Activated B cell treated with CpG ODN at 0.5 μM for 24 hours (primary cell): Measurements from ENCODE around the gene ABCD3. TPM values are rescaled to one million over a fixed set of nuclear protein-coding genes. Genes with fewer than 3 reads are reported as not detected.

Source experiments
- ATAC-seq: fragments of 200-7000 bp; cut with Tn5 transposase; one replicate; pipeline ENCODE4 v1.10.0; 2021; ENCODE audit warnings: low read depth, mild to moderate bottlenecking, moderate library complexity
- CTCF ChIA-PET: fragments of 350-600 bp; sonication (Branson Sonifier 250); formaldehyde crosslinking; loops from one replicate; lab custom pipeline; 2021; ENCODE audit warnings: antibody characterized with exemption; lab: Charles Lee
- POLR2A ChIA-PET: fragments of 350-600 bp; sonication (Branson Sonifier 250); formaldehyde crosslinking; loops from one replicate; lab custom pipeline; 2021; ENCODE audit warnings: antibody characterized with exemption; lab: Charles Lee
- DNase-seq: peaks from one replicate; pipeline ENCODE4 v3.0.0; 2022
- H3K27ac Mint-ChIP-seq: one replicate; pipeline ENCODE4 v1.8.0; 2020; ENCODE audit warnings: mixed read lengths
- H3K27me3 Mint-ChIP-seq: one replicate; pipeline ENCODE4 v1.8.0; 2021; ENCODE audit warnings: mixed read lengths
- H3K36me3 Mint-ChIP-seq: one replicate; pipeline ENCODE4 v1.8.0; 2021; ENCODE audit warnings: low read depth, mixed read lengths
- H3K4me1 Mint-ChIP-seq: one replicate; pipeline ENCODE4 v1.8.0; 2021; ENCODE audit warnings: mixed read lengths
- H3K4me3 Mint-ChIP-seq: one replicate; pipeline ENCODE4 v1.8.0; 2020; ENCODE audit warnings: mild to moderate bottlenecking, mixed read lengths
- H3K9me3 Mint-ChIP-seq: one replicate; pipeline ENCODE4 v1.8.0; 2020; ENCODE audit warnings: mixed read lengths
- intact Hi-C: fragments of 100-400 bp; cut with micrococcal nuclease; formaldehyde crosslinking; loops from one replicate; pipeline ENCODE4 v1.15.1; 2024
- total RNA-seq: library from RNA; stranded (reverse); gene quantifications from 2 replicates; pipeline ENCODE4 v1.2.3, GENCODE V29; 2022
- TF ChIP-seq, protein P1 (sequence below): fragments of 200-600 bp; IDR thresholded peaks from one replicate; pipeline ENCODE4 v1.8.0; 2022; ENCODE audit warnings: antibody characterized with exemption, mild to moderate bottlenecking

Gene ABCD3
- total RNA-seq, 1 donor from 2014 or later = 23.2 TPM

DNA sequence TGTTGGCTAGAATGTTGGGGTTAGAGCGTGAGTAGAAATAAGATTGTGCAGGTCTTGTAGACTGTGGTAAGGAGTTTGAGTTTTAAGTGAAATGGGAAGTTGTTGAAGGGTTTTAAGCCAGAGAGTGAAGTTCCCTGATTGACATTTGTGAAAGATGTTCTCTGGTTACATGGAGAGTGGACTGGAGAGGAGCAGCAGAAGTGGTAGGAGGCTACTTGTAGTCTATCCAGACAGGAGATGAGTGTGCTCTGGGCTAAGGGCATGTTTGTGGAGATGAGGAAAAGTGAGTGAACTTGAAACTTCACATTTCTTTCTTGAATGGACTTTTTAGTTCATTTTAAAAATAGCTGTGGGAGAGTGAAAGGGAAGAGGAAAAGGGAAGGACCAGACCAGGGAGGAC, 86.4 kb downstream of the ABCD3 start:
- TF ChIP-seq, protein P1, sequence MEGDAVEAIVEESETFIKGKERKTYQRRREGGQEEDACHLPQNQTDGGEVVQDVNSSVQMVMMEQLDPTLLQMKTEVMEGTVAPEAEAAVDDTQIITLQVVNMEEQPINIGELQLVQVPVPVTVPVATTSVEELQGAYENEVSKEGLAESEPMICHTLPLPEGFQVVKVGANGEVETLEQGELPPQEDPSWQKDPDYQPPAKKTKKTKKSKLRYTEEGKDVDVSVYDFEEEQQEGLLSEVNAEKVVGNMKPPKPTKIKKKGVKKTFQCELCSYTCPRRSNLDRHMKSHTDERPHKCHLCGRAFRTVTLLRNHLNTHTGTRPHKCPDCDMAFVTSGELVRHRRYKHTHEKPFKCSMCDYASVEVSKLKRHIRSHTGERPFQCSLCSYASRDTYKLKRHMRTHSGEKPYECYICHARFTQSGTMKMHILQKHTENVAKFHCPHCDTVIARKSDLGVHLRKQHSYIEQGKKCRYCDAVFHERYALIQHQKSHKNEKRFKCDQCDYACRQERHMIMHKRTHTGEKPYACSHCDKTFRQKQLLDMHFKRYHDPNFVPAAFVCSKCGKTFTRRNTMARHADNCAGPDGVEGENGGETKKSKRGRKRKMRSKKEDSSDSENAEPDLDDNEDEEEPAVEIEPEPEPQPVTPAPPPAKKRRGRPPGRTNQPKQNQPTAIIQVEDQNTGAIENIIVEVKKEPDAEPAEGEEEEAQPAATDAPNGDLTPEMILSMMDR = no peak
- no peaks in the 10 kb centered on the region for H3K9me3 Mint-ChIP-seq
- peaks cover 54% of the 10 kb centered on the region for H3K36me3 Mint-ChIP-seq
- H3K4me3 Mint-ChIP-seq = no peak overlapping the region
- H3K27ac Mint-ChIP-seq = no peak overlapping the region
- no peak for ATAC-seq
- intact Hi-C loops = no loop called here
- POLR2A ChIA-PET = no interaction called here
- no peaks in the 10 kb centered on the region for H3K4me1 Mint-ChIP-seq
- H3K27me3 Mint-ChIP-seq = no peaks in the 10 kb centered on the region
- DNase-seq = no peak
- CTCF ChIA-PET = no interaction called here

DNA sequence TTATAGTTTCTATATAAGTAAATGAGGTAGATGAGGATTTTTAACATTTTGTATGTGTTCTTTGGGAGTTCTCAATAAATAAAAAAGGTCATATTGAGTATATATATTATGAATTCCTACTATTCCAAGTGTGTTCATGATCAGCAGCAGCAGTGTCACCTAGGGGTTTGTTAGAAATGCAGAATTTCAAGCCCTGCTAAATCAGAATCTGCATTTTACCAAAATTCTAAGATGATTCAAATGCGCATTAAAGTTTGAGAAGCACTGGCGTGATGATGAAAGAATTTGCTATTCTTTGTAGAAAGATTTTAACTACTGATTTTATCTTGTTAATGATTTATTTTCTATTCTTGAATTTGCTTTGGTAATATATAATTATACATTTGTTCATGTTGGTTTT, 94.6 kb downstream of the ABCD3 start:
- Mint-ChIP-seq H3K27ac (no peak overlapping the region), H3K4me3 (no peak overlapping the region), H3K36me3 (peaks cover 37% of the 10 kb centered on the region), H3K4me1 (no peaks in the 10 kb centered on the region), H3K27me3 (no peaks in the 10 kb centered on the region), H3K9me3 (no peaks in the 10 kb centered on the region)
- ChIA-PET POLR2A (no interaction called here), CTCF (interaction anchor here (1.2 to 6.3 kb wide), 2 partner anchors 31 to 293 kb away, joined by 4 to 39 read pairs; no protein-coding TSS in a partner anchor)
- intact Hi-C loops = no loop called here
- ATAC-seq (no peak), DNase-seq (no peak)
- TF ChIP-seq, protein P1 = no peak

DNA sequence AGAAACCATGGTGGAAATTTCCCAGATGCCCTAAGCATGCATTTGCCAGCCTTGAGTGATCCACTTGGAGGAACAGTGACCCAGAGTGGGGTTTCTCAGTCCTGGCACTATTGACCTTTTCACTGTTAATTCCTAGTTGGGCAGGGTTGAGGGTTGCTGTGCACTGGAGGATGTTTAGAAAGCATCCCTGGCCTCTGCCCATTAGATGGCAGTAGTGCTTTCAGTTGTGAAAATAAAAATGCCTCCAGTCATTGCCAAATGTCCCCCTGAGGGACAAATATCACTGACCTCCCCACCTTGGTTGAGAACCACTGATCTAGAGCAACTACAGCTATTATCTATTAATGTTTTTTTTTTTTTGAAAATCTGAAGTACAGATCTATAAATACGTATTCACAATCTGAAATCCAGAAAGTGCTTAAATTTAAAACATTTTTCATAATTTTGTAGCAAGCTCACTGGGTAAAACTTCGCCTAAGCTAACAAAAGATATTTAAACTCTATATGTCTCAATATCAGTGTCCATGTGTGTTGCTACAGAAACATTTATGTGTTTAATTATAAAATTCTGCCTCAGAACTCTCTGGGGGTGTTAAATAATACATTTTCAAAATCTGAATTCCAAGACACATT, 96.0 kb downstream of the ABCD3 start:
- intact Hi-C loops = loop anchor here (1.0 kb wide), 1 partner anchor 292 kb away; no protein-coding TSS in a partner anchor
- TF ChIP-seq, protein P1 = no peak
- no peak overlapping the region for H3K4me3 Mint-ChIP-seq
- DNase-seq (no peak), ATAC-seq (no peak)
- no peaks in the 10 kb centered on the region for H3K4me1 Mint-ChIP-seq
- no peak overlapping the region for H3K27ac Mint-ChIP-seq
- ChIA-PET CTCF (interaction anchor here (1.1 to 6.3 kb wide), 2 partner anchors 284 to 291 kb away, joined by 3 to 39 read pairs; no protein-coding TSS in a partner anchor), POLR2A (no interaction called here)
- H3K27me3 Mint-ChIP-seq = no peaks in the 10 kb centered on the region
- H3K36me3 Mint-ChIP-seq = peaks cover 33% of the 10 kb centered on the region
- H3K9me3 Mint-ChIP-seq = no peaks in the 10 kb centered on the region

DNA sequence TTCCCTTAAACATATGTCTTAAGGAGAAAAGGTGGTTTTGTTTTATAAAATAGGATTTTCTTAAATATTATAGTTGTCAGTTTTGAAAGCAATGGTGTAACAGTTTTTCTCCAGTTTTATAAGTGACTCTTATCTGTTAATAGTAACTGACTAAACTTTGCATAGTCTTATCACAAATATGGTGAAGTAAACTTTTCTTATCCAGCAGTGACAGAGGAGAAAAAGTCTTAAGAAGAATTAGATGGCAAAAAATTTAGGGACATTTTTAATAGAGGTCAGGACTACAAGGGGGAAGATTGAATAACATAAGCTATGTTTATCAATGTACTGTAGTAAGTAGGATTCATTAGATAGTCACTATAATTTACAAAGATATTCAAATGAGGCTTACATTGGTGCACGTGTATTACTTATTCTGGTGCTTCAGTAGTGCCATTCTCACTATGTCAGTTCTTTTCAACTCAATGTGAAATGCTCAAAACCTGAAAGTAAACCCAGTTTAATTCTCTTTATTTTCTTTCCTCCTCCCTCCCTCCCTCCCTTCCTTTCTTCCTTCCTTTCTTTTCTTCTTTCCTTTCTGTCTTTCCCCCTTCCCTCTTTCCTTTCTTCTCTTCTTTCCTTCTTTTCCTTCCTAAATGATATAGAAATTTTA, 97.2 kb downstream of the ABCD3 start:
- CTCF ChIA-PET = interaction anchor here (6.3 kb wide), 1 partner anchor 290 kb away, joined by 39 read pairs; no protein-coding TSS in a partner anchor
- Mint-ChIP-seq H3K27ac (no peak overlapping the region), H3K4me1 (no peaks in the 10 kb centered on the region), H3K4me3 (no peak overlapping the region), H3K9me3 (no peaks in the 10 kb centered on the region), H3K27me3 (no peaks in the 10 kb centered on the region), H3K36me3 (peaks cover 30% of the 10 kb centered on the region)
- DNase-seq = no peak
- POLR2A ChIA-PET = no interaction called here
- intact Hi-C loops = no loop called here
- TF ChIP-seq, protein P1 = no peak
- no peak for ATAC-seq

DNA sequence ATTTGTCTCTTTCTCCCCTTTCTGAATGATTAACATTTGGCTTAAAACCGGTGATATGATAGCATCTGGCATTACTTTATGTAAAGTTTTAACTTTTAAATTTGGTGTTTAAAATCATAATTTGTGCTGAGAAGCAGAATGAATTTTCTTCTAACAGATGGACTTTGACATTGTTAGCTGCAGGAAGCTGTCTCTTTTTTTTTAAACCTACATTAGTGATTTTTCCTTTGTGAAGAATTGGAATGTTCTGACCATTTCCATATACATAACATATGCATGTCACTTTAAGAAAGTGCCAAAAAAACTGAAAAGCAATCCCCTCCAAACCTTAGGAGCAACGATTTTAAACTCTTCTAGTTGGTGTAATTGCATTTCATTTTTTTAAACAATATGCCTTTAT, 101.2 kb downstream of the ABCD3 start:
- ChIA-PET POLR2A (no interaction called here), CTCF (interaction anchor here (0.7 to 1.1 kb wide), 2 partner anchors 286 to 288 kb away, joined by 3 read pairs; no protein-coding TSS in a partner anchor)
- ATAC-seq (no peak), DNase-seq (no peak)
- Mint-ChIP-seq H3K27ac (no peak overlapping the region), H3K4me1 (no peaks in the 10 kb centered on the region), H3K36me3 (peaks cover 17% of the 10 kb centered on the region), H3K9me3 (no peaks in the 10 kb centered on the region), H3K4me3 (no peak overlapping the region), H3K27me3 (peaks cover 2% of the 10 kb centered on the region)
- intact Hi-C loops = no loop called here
- TF ChIP-seq, protein P1 = no peak
